Effector memory CD8-positive, alpha-beta T cell (primary cell): Measurements from ENCODE around the gene CDC42BPB.

ENCODE experiments used
- ATAC-seq: fragments of 150-1000 bp; cut with Tn5 transposase; replicated peaks from 2 replicates; pipeline ENCODE4 v1.10.0; 2021; ENCODE audit warnings: mild to moderate bottlenecking, moderate library complexity
- DNase-seq, 3 experiments: peaks; one replicate each; pipeline ENCODE4 v3.0.0; 2021
- H3K27ac Mint-ChIP-seq, 2 donors: one replicate each; pipeline ENCODE4 v1.8.0; 2022; ENCODE audit warnings: mild to moderate bottlenecking in 2 of 2, mixed read lengths in 2 of 2, moderate library complexity in 2 of 2
- H3K27me3 Mint-ChIP-seq, 2 donors: one replicate each; pipeline ENCODE4 v1.8.0; 2022; ENCODE audit warnings: mixed read lengths in 2 of 2
- H3K36me3 Mint-ChIP-seq: one replicate; pipeline ENCODE4 v1.8.0; 2022; ENCODE audit warnings: mild to moderate bottlenecking, moderate library complexity, mixed read lengths; ENCODE audit not compliant: insufficient read depth
- H3K4me1 Mint-ChIP-seq, 2 donors: one replicate each; pipeline ENCODE4 v1.8.0; 2022; ENCODE audit warnings: low read depth in 2 of 2, mixed read lengths in 2 of 2
- H3K4me3 Mint-ChIP-seq, 2 donors: one replicate each; pipeline ENCODE4 v1.8.0; 2022; ENCODE audit warnings: mild to moderate bottlenecking in 2 of 2, mixed read lengths in 2 of 2, moderate library complexity in 2 of 2
- H3K9me3 Mint-ChIP-seq, 2 donors: one replicate each; pipeline ENCODE4 v1.8.0; 2022; ENCODE audit warnings: mixed read lengths in 2 of 2

The CDC42BPB gene

DNA sequence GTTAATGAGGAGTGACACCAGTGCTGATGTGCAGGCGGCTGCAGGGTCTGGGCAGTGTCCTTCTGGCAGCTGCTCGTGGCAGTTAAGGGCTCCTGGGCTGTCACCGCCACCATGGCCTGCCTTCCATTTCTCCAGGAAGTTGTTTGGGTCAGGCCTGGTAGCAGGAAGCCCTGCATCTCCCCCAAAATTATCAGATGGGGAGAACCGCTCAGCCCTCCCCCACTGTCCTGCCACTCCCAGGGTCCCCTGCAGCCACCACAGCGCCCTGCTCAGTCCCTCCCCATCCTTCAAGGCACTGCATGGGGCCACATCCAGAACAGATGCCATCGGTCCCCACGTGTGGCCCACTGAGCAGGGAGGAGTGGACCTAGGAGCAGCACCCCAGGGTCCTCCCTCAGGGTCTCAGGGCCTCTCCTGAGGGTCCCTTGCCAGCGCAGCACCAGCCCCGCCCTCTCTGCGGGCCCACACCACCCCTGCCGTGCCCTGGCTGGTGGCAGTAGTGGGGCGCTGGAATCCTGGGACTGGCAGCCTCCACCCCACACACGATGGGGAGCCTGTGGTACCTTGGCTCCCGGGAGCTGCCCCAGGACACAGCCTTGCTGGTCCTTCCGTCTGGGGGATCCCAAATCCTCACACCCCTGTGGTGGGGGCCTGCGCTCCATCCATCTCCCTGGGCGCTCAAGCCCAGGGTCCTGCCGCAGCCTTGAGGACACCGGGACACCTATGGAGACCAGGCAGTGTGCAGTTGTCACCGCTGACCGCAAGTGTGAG lies 145.2 kb downstream of the CDC42BPB start:
- H3K4me3 Mint-ChIP-seq = no peak overlapping the region
- no peaks in the 10 kb centered on the region for H3K27me3 Mint-ChIP-seq
- H3K27ac Mint-ChIP-seq = no peak overlapping the region
- H3K36me3 Mint-ChIP-seq = peaks cover 10% of the 10 kb centered on the region
- H3K9me3 Mint-ChIP-seq = no peaks in the 10 kb centered on the region
- ATAC-seq (no peak), DNase-seq (no peak)
- H3K4me1 Mint-ChIP-seq = no peaks in the 10 kb centered on the region

DNA sequence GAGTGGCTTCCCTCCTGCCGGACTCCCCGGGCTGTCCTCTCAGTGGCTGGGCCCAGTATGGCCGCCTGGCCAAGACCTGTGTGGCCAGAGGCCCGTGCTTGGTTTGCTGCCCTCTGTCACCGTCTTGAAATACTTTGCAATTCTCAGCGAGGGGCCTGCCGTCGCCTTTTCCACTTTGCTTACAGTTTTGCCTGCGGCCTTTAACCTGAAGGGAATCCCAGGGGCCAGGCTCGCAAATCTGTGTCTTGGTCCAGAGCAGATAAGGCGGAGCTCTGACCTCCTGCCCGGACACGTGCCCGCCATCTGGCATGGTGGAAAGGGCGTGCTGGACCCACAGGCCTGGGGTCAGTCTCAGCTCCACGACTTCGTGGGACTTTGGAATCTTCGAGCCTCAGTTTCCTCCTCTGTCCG lies 145.8 kb downstream of the CDC42BPB start:
- DNase-seq (no peak), ATAC-seq (no peak)
- H3K4me3 Mint-ChIP-seq = no peak overlapping the region
- H3K27me3 Mint-ChIP-seq = no peaks in the 10 kb centered on the region
- H3K36me3 Mint-ChIP-seq = peaks cover 16% of the 10 kb centered on the region
- H3K9me3 Mint-ChIP-seq = no peaks in the 10 kb centered on the region
- H3K4me1 Mint-ChIP-seq = no peaks in the 10 kb centered on the region
- no peak overlapping the region for H3K27ac Mint-ChIP-seq

DNA sequence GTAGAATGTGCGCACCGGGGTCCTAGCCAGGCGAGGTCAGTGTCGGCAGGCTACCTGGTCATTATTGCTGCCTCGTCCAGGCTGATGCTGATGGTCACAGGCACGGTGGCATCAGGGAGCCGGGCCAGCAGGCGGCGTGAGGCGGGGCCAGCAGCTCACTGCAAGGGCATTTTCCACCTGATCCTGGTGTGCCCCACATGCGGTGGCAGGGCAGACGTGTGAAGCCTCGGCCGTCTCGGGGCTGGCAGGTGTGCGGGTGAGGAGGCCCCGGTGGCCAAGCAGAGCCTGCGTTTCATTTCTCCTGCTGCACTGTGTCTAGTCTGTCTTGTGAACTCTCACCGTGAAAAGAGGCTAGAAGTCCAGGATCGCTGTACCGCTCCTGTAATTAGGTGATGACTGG lies 146.9 kb downstream of the CDC42BPB start:
- ATAC-seq (no peak), DNase-seq (no peak)
- H3K4me3 Mint-ChIP-seq = no peak overlapping the region
- H3K27me3 Mint-ChIP-seq = no peaks in the 10 kb centered on the region
- peaks cover 27% of the 10 kb centered on the region for H3K36me3 Mint-ChIP-seq
- no peak overlapping the region for H3K27ac Mint-ChIP-seq
- no peaks in the 10 kb centered on the region for H3K4me1 Mint-ChIP-seq
- H3K9me3 Mint-ChIP-seq = no peaks in the 10 kb centered on the region

- H3K4me3 Mint-ChIP-seq = no peak overlapping the region
- H3K27me3 Mint-ChIP-seq = no peaks in the 10 kb centered on the region
- peaks cover 32% of the 10 kb centered on the region for H3K36me3 Mint-ChIP-seq
- no peaks in the 10 kb centered on the region for H3K4me1 Mint-ChIP-seq
- H3K27ac Mint-ChIP-seq = peak overlapping the region in 1 of 2 donors; percentile 19
- no peak for DNase-seq
- no peaks in the 10 kb centered on the region for H3K9me3 Mint-ChIP-seq
- ATAC-seq = no peak
These were observed 147.4 kb downstream of the CDC42BPB start for GRCh38 chr14:102909911-102910310.

DNA sequence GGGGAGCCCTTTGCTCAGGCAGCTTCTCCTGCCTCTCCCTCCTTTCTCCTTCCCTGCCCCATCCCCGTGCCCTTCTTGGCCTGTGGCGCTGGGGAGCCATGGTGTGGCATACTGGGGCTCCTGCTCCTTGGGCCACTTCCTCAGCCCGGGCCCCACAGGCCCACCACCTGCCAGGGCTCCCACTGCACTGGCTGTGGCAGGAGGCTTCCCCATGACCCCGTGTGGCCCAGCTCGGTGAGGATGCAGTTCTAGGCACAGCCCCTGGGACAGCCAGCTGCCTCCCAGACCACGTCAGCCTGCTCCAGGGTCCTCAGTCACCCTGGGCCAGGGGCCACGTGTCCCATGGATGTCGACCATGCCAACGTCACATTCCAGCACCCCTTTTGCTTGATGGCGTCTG lies 147.9 kb downstream of the CDC42BPB start:
- no peaks in the 10 kb centered on the region for H3K9me3 Mint-ChIP-seq
- H3K4me1 Mint-ChIP-seq = no peaks in the 10 kb centered on the region
- peak overlapping the region in 1 of 2 donors; percentile 19 for H3K27ac Mint-ChIP-seq
- peaks cover 35% of the 10 kb centered on the region for H3K36me3 Mint-ChIP-seq
- ATAC-seq (no peak), DNase-seq (no peak)
- no peaks in the 10 kb centered on the region for H3K27me3 Mint-ChIP-seq
- no peak overlapping the region for H3K4me3 Mint-ChIP-seq

DNA sequence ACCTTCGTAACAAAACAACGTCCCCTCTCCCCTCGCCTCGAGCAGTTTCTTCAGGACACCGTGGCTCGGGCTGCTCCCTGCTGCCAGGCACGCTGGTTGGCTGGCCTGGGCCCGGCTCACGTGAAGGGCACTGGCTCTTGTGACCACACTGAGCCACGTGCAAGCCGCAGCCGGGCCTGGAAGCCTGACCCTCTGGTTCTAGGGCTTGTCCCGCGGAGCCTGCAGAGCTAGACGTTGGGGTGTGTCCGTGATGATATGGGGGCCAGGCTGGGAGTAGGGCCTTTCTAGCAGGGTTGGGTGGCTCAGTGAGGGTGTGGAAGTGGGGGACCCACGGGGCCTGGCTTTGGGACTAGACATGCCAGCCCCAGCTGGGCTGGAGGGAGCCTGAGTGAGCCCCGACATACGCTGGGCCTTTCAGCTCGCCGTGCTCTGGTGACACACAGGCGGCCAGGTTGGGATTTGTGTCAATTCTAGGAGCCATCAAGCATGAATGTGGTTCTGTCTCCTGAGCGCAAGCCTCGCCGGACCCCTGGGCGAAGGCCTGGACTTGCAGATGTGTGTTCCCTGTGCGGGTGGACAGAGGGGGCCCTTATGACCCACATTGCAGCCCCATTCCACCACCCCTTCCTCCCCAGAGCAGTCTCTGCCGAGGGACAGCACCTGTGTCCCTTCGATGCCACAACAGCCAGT lies 148.4 kb downstream of the CDC42BPB start:
- Mint-ChIP-seq H3K27ac (no peak overlapping the region), H3K4me3 (no peak overlapping the region), H3K9me3 (no peaks in the 10 kb centered on the region), H3K4me1 (no peaks in the 10 kb centered on the region), H3K36me3 (peaks cover 40% of the 10 kb centered on the region), H3K27me3 (no peaks in the 10 kb centered on the region)
- ATAC-seq (no peak), DNase-seq (no peak)

GRCh38 chr14:102907980-102908730 lies 149.2 kb downstream of the CDC42BPB start:
- H3K27me3 Mint-ChIP-seq = no peaks in the 10 kb centered on the region
- peak overlapping the region in 1 of 2 donors; percentile 46 for H3K27ac Mint-ChIP-seq
- peaks cover 45% of the 10 kb centered on the region for H3K36me3 Mint-ChIP-seq
- no peaks in the 10 kb centered on the region for H3K9me3 Mint-ChIP-seq
- H3K4me1 Mint-ChIP-seq = peaks cover 0 to under 1% of the 10 kb centered on the region in 2 donors
- no peak overlapping the region for H3K4me3 Mint-ChIP-seq
- ATAC-seq = no peak
- no peak for DNase-seq

DNA sequence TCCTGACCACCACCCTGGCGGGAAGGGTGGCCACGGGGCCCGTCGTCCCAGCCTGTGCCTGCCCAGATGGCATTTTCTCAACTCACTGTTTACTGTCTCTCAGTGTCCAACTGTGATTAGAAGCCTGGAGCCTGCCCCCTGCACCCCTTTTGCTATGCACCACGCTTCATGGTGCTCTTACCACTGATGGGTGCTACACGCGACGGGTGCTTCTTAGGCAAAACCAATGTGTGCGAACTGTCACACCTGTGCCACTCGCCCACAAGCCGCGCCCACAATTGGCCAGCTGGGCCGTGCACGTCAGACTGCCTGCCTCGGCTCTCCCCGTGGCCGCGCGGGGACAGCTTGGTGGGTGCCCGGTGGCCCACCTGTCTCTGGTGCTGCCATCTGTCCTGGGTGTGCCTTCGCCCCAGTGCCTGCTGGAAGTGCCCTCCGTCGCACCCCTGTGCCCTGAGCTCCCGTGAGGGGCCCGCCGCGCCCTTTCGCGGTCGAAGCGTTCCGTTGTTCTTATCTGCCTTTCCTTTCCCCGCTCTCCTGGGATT lies 150.0 kb downstream of the CDC42BPB start:
- Mint-ChIP-seq H3K4me1 (peaks cover 0 to 7% of the 10 kb centered on the region in 2 donors), H3K4me3 (no peak overlapping the region), H3K36me3 (peaks cover 49% of the 10 kb centered on the region), H3K27ac (peak overlapping the region in 1 of 2 donors; percentile 46), H3K27me3 (no peaks in the 10 kb centered on the region), H3K9me3 (no peaks in the 10 kb centered on the region)
- DNase-seq = no peak
- no peak for ATAC-seq

DNA sequence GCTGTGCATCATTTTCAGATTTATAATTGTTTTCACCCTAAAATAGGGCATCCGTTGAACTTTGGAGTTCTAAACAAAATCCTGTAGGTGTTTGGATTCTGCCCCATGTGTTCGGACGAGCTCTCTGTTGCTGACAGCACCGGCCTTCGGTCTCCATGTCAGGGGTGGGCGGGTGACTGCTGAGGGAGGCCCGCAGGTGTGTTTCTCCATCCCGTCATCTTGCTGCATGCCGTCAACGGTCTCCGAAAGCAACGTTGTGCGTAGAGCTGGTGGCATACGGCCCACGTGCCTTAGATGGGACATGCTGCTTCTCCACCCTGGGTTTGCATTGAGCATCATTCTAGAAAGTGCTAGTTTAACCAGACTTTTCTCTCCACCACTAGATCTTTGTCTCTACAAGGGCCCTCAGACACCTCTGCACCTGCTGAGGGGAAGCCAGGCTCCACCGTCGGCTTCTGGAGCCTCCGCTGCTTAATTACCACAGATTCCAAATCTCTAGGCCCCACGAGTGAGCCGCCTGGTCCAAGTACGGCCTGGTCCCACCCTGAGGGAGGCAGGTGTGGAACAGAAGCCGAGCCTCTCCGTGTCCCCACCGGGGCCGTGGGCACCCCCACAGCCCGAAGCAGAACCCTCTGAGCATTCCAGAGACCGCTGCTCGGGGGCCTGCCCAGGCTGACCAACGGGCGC lies 150.6 kb downstream of the CDC42BPB start:
- Mint-ChIP-seq H3K4me1 (peaks cover 2 to 8% of the 10 kb centered on the region in 2 donors), H3K9me3 (no peaks in the 10 kb centered on the region), H3K4me3 (no peak overlapping the region), H3K36me3 (peaks cover 49% of the 10 kb centered on the region), H3K27ac (no peak overlapping the region), H3K27me3 (no peaks in the 10 kb centered on the region)
- no peak for ATAC-seq
- DNase-seq = no peak

GRCh38 chr14:102905116-102906108 lies 151.9 kb downstream of the CDC42BPB start:
- H3K4me1 Mint-ChIP-seq = peaks cover 14 to 15% of the 10 kb centered on the region in 2 donors
- H3K9me3 Mint-ChIP-seq = no peaks in the 10 kb centered on the region
- H3K36me3 Mint-ChIP-seq = peaks cover 48% of the 10 kb centered on the region
- DNase-seq (no peak), ATAC-seq (no peak)
- H3K27me3 Mint-ChIP-seq = no peaks in the 10 kb centered on the region
- no peak overlapping the region for H3K27ac Mint-ChIP-seq
- no peak overlapping the region for H3K4me3 Mint-ChIP-seq

DNA sequence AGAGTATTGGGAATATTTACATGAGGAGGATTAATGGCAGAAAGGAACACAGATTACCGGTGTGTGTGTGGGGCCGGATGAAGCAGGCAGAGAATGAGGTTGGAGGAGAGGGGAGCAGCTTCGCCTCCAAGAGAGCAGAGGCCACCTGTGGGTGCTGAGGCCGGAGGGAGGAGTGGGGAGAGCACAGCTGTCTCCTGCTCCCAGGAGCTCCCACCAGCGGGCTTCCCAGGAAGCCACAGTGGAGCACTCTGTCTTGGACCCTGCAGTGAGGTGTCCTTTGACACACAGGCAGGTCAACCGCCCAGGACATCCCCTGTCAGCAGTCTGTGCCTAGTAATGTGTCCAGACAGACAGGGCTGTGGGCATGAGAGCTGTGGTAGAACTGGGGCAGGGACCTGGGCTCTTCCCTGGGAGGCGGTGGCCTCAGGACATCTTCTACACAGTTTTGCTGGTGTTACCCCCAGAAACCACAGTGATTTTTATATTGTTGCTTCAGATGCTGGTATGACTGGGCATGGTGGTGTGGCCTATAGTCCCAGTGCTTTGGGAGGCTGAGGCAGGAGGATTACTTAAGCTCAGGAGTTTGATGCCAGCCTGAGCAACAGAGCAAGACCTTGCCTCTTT lies 153.3 kb downstream of the CDC42BPB start:
- DNase-seq (no peak), ATAC-seq (no peak)
- H3K4me3 Mint-ChIP-seq = no peak overlapping the region
- H3K4me1 Mint-ChIP-seq = peaks cover 15 to 20% of the 10 kb centered on the region in 2 donors
- H3K27me3 Mint-ChIP-seq = no peaks in the 10 kb centered on the region
- peak overlapping the region in 1 of 2 donors; percentile 30 for H3K27ac Mint-ChIP-seq
- H3K9me3 Mint-ChIP-seq = no peaks in the 10 kb centered on the region
- peaks cover 54% of the 10 kb centered on the region for H3K36me3 Mint-ChIP-seq
